ENCODE results near the gene PLS3. TPM values are rescaled to one million over a fixed set of nuclear protein-coding genes. Genes with fewer than 3 reads are reported as not detected.

Gene PLS3
- total RNA-seq, 1 donor from 2014 or later: 17.8 TPM

DNA sequence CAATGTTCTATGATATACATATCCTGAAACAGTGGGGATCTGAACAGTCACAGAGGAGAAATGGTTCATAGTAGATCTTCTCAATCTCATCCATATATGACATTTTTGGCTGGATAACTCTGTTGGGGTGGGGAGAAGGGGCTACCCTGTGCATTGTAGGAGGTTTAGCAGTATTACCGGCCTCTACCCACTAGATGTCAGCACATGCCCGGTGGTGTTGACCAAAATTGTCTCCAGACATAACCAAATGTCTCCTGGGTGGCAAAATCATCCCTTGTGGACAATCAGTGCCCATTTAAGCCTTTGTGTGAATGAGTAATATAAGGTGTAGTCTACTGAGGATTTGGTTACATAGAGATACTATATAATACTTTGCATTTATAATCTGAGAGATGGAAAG, 89.9 kb downstream of the PLS3 start:
- Mint-ChIP-seq H3K4me3 (ENCODE audit: unreplicated experiment) (no peak overlapping the region), H3K27me3 (ENCODE audit: unreplicated experiment) (no peaks in the 10 kb centered on the region), H3K9me3 (ENCODE audit: unreplicated experiment) (no peaks in the 10 kb centered on the region), H3K4me1 (ENCODE audit: low read depth, unreplicated experiment) (peaks cover 1% of the 10 kb centered on the region), H3K36me3 (ENCODE audit: unreplicated experiment) (no peaks in the 10 kb centered on the region), H3K27ac (ENCODE audit: unreplicated experiment) (no peak overlapping the region)
- DNase-seq: peak; percentile 38
- TF ChIP-seq, protein P1, sequence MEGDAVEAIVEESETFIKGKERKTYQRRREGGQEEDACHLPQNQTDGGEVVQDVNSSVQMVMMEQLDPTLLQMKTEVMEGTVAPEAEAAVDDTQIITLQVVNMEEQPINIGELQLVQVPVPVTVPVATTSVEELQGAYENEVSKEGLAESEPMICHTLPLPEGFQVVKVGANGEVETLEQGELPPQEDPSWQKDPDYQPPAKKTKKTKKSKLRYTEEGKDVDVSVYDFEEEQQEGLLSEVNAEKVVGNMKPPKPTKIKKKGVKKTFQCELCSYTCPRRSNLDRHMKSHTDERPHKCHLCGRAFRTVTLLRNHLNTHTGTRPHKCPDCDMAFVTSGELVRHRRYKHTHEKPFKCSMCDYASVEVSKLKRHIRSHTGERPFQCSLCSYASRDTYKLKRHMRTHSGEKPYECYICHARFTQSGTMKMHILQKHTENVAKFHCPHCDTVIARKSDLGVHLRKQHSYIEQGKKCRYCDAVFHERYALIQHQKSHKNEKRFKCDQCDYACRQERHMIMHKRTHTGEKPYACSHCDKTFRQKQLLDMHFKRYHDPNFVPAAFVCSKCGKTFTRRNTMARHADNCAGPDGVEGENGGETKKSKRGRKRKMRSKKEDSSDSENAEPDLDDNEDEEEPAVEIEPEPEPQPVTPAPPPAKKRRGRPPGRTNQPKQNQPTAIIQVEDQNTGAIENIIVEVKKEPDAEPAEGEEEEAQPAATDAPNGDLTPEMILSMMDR (IDR thresholded peaks at IDR 0.05; ENCODE audit: partially characterized antibody, unreplicated experiment): peak; percentile 41

DNA sequence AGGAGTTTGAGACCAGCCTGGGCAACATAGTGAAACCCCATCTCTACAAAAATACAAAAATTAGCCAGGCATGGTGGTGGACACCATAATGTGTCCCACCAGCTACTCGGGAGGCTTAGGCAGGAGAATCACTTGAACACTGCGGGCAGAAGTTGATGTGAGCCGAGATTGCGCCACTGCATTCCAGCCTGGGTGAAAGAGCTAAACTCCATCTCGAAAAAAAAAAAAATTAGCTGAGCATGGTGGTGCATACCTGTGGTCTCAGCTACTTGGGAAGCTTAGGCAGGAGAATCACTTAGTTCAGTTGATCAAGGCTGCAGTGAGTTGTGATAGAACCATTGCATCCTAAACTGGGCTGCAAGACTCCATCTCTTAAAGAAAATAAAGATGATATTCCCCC, 91.2 kb downstream of the PLS3 start:
- TF ChIP-seq, protein P1 (IDR thresholded peaks at IDR 0.05; ENCODE audit: partially characterized antibody, unreplicated experiment): no peak
- Mint-ChIP-seq H3K27ac (ENCODE audit: unreplicated experiment) (no peak overlapping the region), H3K9me3 (ENCODE audit: unreplicated experiment) (no peaks in the 10 kb centered on the region), H3K36me3 (ENCODE audit: unreplicated experiment) (no peaks in the 10 kb centered on the region), H3K4me3 (ENCODE audit: unreplicated experiment) (no peak overlapping the region), H3K27me3 (ENCODE audit: unreplicated experiment) (no peaks in the 10 kb centered on the region), H3K4me1 (ENCODE audit: low read depth, unreplicated experiment) (peaks cover 1% of the 10 kb centered on the region)
- DNase-seq: no peak

DNA sequence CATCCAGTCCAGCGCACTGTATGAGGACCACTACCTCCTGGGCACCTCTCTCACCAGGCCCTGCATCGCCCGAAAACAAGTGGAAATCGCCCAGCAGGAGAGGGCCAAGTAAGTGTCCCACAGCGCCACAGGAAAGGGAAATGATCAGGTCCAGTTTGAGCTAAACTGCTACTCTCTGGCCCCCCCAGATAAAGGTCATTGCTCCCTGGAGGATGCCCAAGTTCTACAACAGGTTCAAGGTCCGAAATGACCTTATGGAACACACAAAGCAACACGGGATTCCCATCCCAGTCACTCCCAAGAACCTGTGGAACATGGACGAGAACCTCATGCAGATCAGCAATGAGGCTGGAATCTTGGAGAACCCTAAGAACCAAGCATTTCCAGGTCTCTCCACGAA, 104.1 kb downstream of the PLS3 start:
- H3K27me3 Mint-ChIP-seq (ENCODE audit: unreplicated experiment): no peaks in the 10 kb centered on the region
- no peaks in the 10 kb centered on the region for H3K9me3 Mint-ChIP-seq (ENCODE audit: unreplicated experiment)
- no peak overlapping the region for H3K27ac Mint-ChIP-seq (ENCODE audit: unreplicated experiment)
- no peaks in the 10 kb centered on the region for H3K36me3 Mint-ChIP-seq (ENCODE audit: unreplicated experiment)
- H3K4me1 Mint-ChIP-seq (ENCODE audit: low read depth, unreplicated experiment): no peaks in the 10 kb centered on the region
- TF ChIP-seq, protein P1 (IDR thresholded peaks at IDR 0.05; ENCODE audit: partially characterized antibody, unreplicated experiment): no peak
- no peak overlapping the region for H3K4me3 Mint-ChIP-seq (ENCODE audit: unreplicated experiment)
- no peak for DNase-seq

DNA sequence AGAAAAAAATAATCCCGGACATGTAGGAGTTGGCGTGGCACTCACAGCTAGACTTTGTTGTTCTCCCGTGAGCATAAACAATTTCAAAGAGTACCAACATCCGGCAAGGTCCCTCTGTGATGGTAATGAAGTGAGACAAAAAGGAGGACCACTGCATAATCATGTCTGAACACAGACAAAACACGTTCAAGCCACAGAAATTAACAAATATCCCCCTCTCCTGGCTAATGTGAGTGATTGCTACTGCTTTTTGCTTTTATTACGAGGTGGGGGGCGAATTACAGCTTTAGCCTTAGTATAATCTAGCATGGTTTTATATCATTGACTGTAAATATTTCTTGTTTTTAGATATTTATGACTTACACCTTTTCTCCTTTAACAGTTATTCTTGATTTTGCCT, 118.5 kb downstream of the PLS3 start:
- H3K27ac Mint-ChIP-seq (ENCODE audit: unreplicated experiment): no peak overlapping the region
- TF ChIP-seq, protein P1 (IDR thresholded peaks at IDR 0.05; ENCODE audit: partially characterized antibody, unreplicated experiment): no peak

DNA sequence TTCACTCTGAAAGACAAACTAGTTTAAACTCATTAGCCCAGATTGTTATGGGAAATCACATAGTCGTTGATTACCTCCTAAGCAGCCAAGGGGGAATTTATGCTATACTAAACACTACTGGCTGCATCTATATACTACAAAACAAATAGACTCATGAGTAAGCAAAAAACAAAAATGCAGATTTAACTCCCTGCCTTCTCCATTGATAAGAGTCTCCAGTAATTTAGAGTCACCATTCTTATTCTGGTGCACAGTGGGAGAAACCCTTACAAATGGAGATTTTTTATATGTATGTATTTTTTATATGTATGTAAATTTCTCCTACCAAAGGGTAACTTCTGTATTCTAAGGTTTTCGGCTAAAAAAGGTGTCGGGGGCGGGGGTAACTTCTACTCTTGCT, 126.6 kb downstream of the PLS3 start:
- Mint-ChIP-seq H3K27ac (ENCODE audit: unreplicated experiment) (no peak overlapping the region), H3K36me3 (ENCODE audit: unreplicated experiment) (no peaks in the 10 kb centered on the region), H3K4me1 (ENCODE audit: low read depth, unreplicated experiment) (no peaks in the 10 kb centered on the region), H3K9me3 (ENCODE audit: unreplicated experiment) (no peaks in the 10 kb centered on the region), H3K27me3 (ENCODE audit: unreplicated experiment) (no peaks in the 10 kb centered on the region), H3K4me3 (ENCODE audit: unreplicated experiment) (no peak overlapping the region)
- TF ChIP-seq, protein P1 (IDR thresholded peaks at IDR 0.05; ENCODE audit: partially characterized antibody, unreplicated experiment): no peak
- no peak for DNase-seq

More for the DNA sequence above, 118.5 kb downstream of the PLS3 start:
- DNase-seq: no peak
- Mint-ChIP-seq H3K4me3 (ENCODE audit: unreplicated experiment) (no peak overlapping the region), H3K27me3 (ENCODE audit: unreplicated experiment) (no peaks in the 10 kb centered on the region), H3K36me3 (ENCODE audit: unreplicated experiment) (no peaks in the 10 kb centered on the region), H3K4me1 (ENCODE audit: low read depth, unreplicated experiment) (no peaks in the 10 kb centered on the region), H3K9me3 (ENCODE audit: unreplicated experiment) (no peaks in the 10 kb centered on the region)
